HFFc6 (cell line): Measurements from ENCODE around the gene EGFL7. TPM values are rescaled to one million over a fixed set of nuclear protein-coding genes. Genes with fewer than 3 reads are reported as not detected.

Experiments used
- DNase-seq: peaks from one replicate; pipeline ENCODE4 v3.0.0-alpha.2; 2018
- H3K27ac Mint-ChIP-seq: 2 replicates; pipeline ENCODE4 v1.8.0; 2020; ENCODE audit warnings: mild to moderate bottlenecking, mixed read lengths
- H3K27me3 Mint-ChIP-seq: 2 replicates; pipeline ENCODE4 v1.8.0; 2021; ENCODE audit warnings: mild to moderate bottlenecking, moderate library complexity, mixed read lengths; ENCODE audit not compliant: insufficient read depth
- H3K36me3 Mint-ChIP-seq: 2 replicates; pipeline ENCODE4 v1.8.0; 2021; ENCODE audit warnings: low read depth, mixed read lengths
- H3K4me1 Mint-ChIP-seq: 2 replicates; pipeline ENCODE4 v1.8.0; 2020; ENCODE audit warnings: low read depth, mixed read lengths
- H3K4me3 Mint-ChIP-seq: 2 replicates; pipeline ENCODE4 v1.8.0; 2020; ENCODE audit warnings: mild to moderate bottlenecking, moderate library complexity, mixed read lengths
- H3K9me3 Mint-ChIP-seq: 2 replicates; pipeline ENCODE4 v1.8.0; 2020; ENCODE audit warnings: mild to moderate bottlenecking, mixed read lengths
- total RNA-seq, 6 experiments: library from RNA; stranded (reverse); fragmentation: NEBNext Ultra II Directional; extraction: Animal tissue kit (Norgen Biotek cat#: 25700); gene quantifications; 2 replicates in 1 of 6; 3 replicates in 5 of 6; pipeline ENCODE4 v1.2.3, GENCODE V29; 2021
- TF ChIP-seq, protein P1 (sequence below): fragments of 200-600 bp; sonication (generic); IDR thresholded peaks from 2 replicates; pipeline ENCODE4 v1.5.0; 2021; ENCODE audit warnings: antibody characterized with exemption, mild to moderate bottlenecking

EGFL7 gene
- total RNA-seq, 6 experiments from 2014 or later: 3.5 to 6.3 (median 5.6) TPM

DNA sequence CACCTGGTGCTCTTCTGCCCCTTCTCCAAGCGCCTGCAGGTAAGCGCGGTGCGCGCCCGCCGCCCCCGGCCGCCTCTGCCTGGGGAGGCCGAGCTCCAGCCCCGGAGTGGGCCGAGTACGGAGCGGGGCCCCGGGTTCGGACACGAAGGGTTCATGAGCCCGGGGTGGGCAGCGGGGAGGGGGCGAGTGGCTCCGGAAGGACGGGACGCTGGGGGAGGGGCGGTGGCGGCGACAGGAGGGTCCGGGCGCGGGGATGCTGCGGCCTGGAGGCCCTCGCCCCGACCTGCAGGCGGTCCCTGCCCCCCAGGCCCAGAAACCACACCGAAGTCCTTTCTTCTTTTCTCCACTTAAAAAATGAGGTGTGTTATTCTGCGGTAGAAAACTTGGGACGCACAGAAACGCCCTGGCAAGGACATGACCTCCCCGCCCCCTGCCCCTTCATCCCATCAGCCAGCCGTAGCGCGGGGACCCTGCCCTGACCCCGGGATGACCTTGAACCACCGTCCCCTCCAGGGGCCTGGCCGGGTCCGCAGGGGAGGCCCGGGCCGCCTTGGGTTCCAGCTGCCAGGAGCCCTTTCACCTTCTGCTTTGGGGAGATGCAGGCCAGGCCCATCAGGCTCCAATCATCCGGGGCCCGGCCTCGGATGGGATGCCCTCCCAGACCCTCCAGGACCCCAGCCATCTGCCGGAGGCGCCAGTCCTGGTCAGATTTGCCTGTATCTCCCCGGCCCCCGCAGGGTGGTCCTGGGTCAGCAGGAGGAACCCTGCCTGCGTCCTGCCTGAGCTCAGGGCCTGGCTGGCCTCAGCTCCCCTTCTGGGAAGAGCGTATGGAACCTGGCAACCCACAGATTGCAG lies 50.2 kb downstream of the EGFL7 start:
- Mint-ChIP-seq H3K4me1 (peaks cover 15% of the 10 kb centered on the region), H3K9me3 (no peaks in the 10 kb centered on the region), H3K27me3 (peaks cover 10% of the 10 kb centered on the region), H3K36me3 (no peaks in the 10 kb centered on the region), H3K27ac (no peak overlapping the region), H3K4me3 (no peak overlapping the region)
- no peak for DNase-seq
- TF ChIP-seq, protein P1, sequence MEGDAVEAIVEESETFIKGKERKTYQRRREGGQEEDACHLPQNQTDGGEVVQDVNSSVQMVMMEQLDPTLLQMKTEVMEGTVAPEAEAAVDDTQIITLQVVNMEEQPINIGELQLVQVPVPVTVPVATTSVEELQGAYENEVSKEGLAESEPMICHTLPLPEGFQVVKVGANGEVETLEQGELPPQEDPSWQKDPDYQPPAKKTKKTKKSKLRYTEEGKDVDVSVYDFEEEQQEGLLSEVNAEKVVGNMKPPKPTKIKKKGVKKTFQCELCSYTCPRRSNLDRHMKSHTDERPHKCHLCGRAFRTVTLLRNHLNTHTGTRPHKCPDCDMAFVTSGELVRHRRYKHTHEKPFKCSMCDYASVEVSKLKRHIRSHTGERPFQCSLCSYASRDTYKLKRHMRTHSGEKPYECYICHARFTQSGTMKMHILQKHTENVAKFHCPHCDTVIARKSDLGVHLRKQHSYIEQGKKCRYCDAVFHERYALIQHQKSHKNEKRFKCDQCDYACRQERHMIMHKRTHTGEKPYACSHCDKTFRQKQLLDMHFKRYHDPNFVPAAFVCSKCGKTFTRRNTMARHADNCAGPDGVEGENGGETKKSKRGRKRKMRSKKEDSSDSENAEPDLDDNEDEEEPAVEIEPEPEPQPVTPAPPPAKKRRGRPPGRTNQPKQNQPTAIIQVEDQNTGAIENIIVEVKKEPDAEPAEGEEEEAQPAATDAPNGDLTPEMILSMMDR: no peak

GRCh38 chr9:136713550-136713949 lies 50.8 kb downstream of the EGFL7 start:
- Mint-ChIP-seq H3K4me3 (no peak overlapping the region), H3K27me3 (peaks cover 10% of the 10 kb centered on the region), H3K9me3 (no peaks in the 10 kb centered on the region), H3K36me3 (no peaks in the 10 kb centered on the region), H3K27ac (no peak overlapping the region), H3K4me1 (peaks cover 15% of the 10 kb centered on the region)
- TF ChIP-seq, protein P1: no peak
- no peak for DNase-seq

GRCh38 chr9:136714096-136714892 lies 51.6 kb downstream of the EGFL7 start:
- H3K4me3 Mint-ChIP-seq: no peak overlapping the region
- TF ChIP-seq, protein P1: no peak
- no peaks in the 10 kb centered on the region for H3K9me3 Mint-ChIP-seq
- peaks cover 15% of the 10 kb centered on the region for H3K4me1 Mint-ChIP-seq
- no peak overlapping the region for H3K27ac Mint-ChIP-seq
- DNase-seq: no peak
- H3K27me3 Mint-ChIP-seq: peaks cover 10% of the 10 kb centered on the region
- H3K36me3 Mint-ChIP-seq: no peaks in the 10 kb centered on the region

- Mint-ChIP-seq H3K27ac (no peak overlapping the region), H3K4me1 (peaks cover 15% of the 10 kb centered on the region), H3K4me3 (no peak overlapping the region), H3K9me3 (no peaks in the 10 kb centered on the region), H3K36me3 (no peaks in the 10 kb centered on the region), H3K27me3 (peaks cover 10% of the 10 kb centered on the region)
- TF ChIP-seq, protein P1: no peak
- DNase-seq: no peak
These were observed 52.2 kb downstream of the EGFL7 start for GRCh38 chr9:136714893-136715274.

DNA sequence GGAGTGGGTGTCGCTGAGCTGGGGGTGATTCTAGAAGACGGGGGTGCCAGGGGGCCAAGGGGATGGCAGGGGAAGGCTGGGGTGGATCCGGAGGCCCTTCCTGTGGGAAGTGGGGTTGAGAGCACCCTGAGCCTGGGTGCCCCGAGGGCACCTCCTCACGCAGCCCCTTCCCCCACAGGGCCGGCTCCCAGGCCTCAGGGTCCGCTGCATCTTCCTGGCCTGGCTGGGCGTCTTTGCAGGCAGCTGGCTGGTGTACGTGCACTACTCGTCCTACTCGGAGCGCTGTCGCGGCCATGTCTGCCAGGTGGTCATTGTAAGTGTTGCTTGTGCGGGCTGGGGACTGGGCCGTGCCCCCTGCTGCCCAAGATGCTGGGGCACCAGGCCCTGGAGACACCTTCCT lies 54.7 kb downstream of the EGFL7 start:
- Mint-ChIP-seq H3K9me3 (no peaks in the 10 kb centered on the region), H3K27me3 (peaks cover 10% of the 10 kb centered on the region), H3K4me1 (peaks cover 7% of the 10 kb centered on the region)

More for the DNA sequence above, 54.7 kb downstream of the EGFL7 start:
- H3K36me3 Mint-ChIP-seq: no peaks in the 10 kb centered on the region; the same call in 1 of the 2 replicates
- H3K27ac Mint-ChIP-seq: no peak overlapping the region
- DNase-seq: no peak
- no peak overlapping the region for H3K4me3 Mint-ChIP-seq
- TF ChIP-seq, protein P1: no peak
